Measurements from ENCODE around the gene NET1. TPM values are rescaled to one million over a fixed set of nuclear protein-coding genes. Genes with fewer than 3 reads are reported as not detected.

Gene NET1
- total and polyA plus RNA-seq, 2 experiments from 2014 or later, result 62.5 to 96.4 TPM

- H3K27me3 ChIP-seq, result no peaks in the 10 kb centered on the region
- H2AFZ ChIP-seq, result peak overlapping the region; percentile 10
- no peaks in the 10 kb centered on the region for H3K9me3 ChIP-seq (ENCODE audit: low read depth)
- no peaks in the 10 kb centered on the region for H3K4me1 ChIP-seq (ENCODE audit: insufficient read depth)
- peak; percentile 43 for DNase-seq (ENCODE audit: low spot score)
- TF ChIP-seq, protein P1, sequence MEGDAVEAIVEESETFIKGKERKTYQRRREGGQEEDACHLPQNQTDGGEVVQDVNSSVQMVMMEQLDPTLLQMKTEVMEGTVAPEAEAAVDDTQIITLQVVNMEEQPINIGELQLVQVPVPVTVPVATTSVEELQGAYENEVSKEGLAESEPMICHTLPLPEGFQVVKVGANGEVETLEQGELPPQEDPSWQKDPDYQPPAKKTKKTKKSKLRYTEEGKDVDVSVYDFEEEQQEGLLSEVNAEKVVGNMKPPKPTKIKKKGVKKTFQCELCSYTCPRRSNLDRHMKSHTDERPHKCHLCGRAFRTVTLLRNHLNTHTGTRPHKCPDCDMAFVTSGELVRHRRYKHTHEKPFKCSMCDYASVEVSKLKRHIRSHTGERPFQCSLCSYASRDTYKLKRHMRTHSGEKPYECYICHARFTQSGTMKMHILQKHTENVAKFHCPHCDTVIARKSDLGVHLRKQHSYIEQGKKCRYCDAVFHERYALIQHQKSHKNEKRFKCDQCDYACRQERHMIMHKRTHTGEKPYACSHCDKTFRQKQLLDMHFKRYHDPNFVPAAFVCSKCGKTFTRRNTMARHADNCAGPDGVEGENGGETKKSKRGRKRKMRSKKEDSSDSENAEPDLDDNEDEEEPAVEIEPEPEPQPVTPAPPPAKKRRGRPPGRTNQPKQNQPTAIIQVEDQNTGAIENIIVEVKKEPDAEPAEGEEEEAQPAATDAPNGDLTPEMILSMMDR (IDR thresholded peaks at IDR 0.05; ENCODE audit: poor library complexity), result no peak
- TF ChIP-seq EZH2phosphoT487 (IDR thresholded peaks at IDR 0.05; ENCODE audit: low read depth, severe bottlenecking, unreplicated experiment) (no peak), EZH2 (IDR thresholded peaks at IDR 0.05; ENCODE audit: borderline replicate concordance) (no peak)
- 20% methylated on average over 18 of the region's 20 CpGs for WGBS (ENCODE audit: low lambda C conversion rate, missing lambda C conversion rate)
- no peaks in the 10 kb centered on the region for H3K9me2 ChIP-seq (replicated peaks; ENCODE audit: insufficient read depth)
- peaks cover 49% of the 10 kb centered on the region for H3K79me2 ChIP-seq
- no peaks in the 10 kb centered on the region for H3K36me3 ChIP-seq (replicated peaks; ENCODE audit: insufficient read depth, low read depth)
- peak overlapping the region; percentile 31 for H3K4me3 ChIP-seq
- peak overlapping the region; percentile 77 for H3K4me2 ChIP-seq
- H4K20me1 ChIP-seq (ENCODE audit: insufficient read depth, poor library complexity, severe bottlenecking), result no peaks in the 10 kb centered on the region
- no peak overlapping the region for H3K27ac ChIP-seq
Measured at GRCh38 chr10:5413012-5413938, 918 bp downstream of the NET1 start.

- WGBS (ENCODE audit: low lambda C conversion rate, missing lambda C conversion rate), result 92% methylated on average over 11 of the region's 11 CpGs
- no peaks in the 10 kb centered on the region for H3K4me1 ChIP-seq (ENCODE audit: insufficient read depth)
- TF ChIP-seq, protein P1 (IDR thresholded peaks at IDR 0.05; ENCODE audit: poor library complexity), result no peak
- no peak for TF ChIP-seq EZH2 (IDR thresholded peaks at IDR 0.05; ENCODE audit: borderline replicate concordance)
- TF ChIP-seq EZH2phosphoT487 (IDR thresholded peaks at IDR 0.05; ENCODE audit: low read depth, severe bottlenecking, unreplicated experiment), result no peak
- H3K9me2 ChIP-seq (replicated peaks; ENCODE audit: insufficient read depth), result no peaks in the 10 kb centered on the region
- H3K4me2 ChIP-seq, result no peak overlapping the region
- no peak overlapping the region for H3K27ac ChIP-seq
- peaks cover 85% of the 10 kb centered on the region for H3K79me2 ChIP-seq
- no peaks in the 10 kb centered on the region for H4K20me1 ChIP-seq (ENCODE audit: insufficient read depth, poor library complexity, severe bottlenecking)
- no peak overlapping the region for H2AFZ ChIP-seq
- no peak for DNase-seq (ENCODE audit: low spot score)
- no peaks in the 10 kb centered on the region for H3K36me3 ChIP-seq (replicated peaks; ENCODE audit: insufficient read depth, low read depth)
- no peaks in the 10 kb centered on the region for H3K27me3 ChIP-seq
- H3K4me3 ChIP-seq, result no peak overlapping the region
- H3K9me3 ChIP-seq (ENCODE audit: low read depth), result no peaks in the 10 kb centered on the region
Measured at GRCh38 chr10:5416981-5417380, 4.6 kb downstream of the NET1 start.

DNA sequence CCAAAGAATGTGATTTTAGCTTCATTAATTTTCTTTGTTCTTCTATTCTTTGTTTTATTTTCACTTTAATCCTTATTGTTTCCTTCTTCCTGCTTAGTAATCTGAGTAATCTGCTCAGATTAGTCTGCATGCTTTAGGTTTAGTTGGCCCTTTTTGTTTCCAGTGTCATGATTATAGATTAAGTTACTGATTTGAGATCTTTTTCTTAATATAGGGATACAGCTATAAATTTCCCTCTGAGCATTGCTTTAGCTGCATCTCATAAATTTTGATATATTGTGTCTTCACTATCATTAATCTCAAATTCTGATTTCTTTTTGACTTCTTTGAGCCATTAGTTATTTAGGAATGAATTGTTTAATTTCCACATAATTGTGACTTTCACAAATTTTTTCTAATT lies 6.2 kb downstream of the NET1 start:
- Histone ChIP-seq H3K9me3 (ENCODE audit: low read depth) (no peaks in the 10 kb centered on the region), H3K4me1 (ENCODE audit: insufficient read depth) (no peaks in the 10 kb centered on the region), H3K27me3 (no peaks in the 10 kb centered on the region), H2AFZ (no peak overlapping the region), H3K79me2 (peaks cover 90% of the 10 kb centered on the region), H3K4me2 (no peak overlapping the region), H3K9me2 (replicated peaks; ENCODE audit: insufficient read depth) (no peaks in the 10 kb centered on the region), H3K27ac (no peak overlapping the region), H4K20me1 (ENCODE audit: insufficient read depth, poor library complexity, severe bottlenecking) (no peaks in the 10 kb centered on the region), H3K4me3 (no peak overlapping the region), H3K36me3 (replicated peaks; ENCODE audit: insufficient read depth, low read depth) (no peaks in the 10 kb centered on the region)
- no peak for DNase-seq (ENCODE audit: low spot score)
- no peak for TF ChIP-seq EZH2phosphoT487 (IDR thresholded peaks at IDR 0.05; ENCODE audit: low read depth, severe bottlenecking, unreplicated experiment)
- no peak for TF ChIP-seq EZH2 (IDR thresholded peaks at IDR 0.05; ENCODE audit: borderline replicate concordance)
- TF ChIP-seq, protein P1 (IDR thresholded peaks at IDR 0.05; ENCODE audit: poor library complexity), result no peak
